HepG2 (cell line): ENCODE results near the gene NT5C3B. TPM values are rescaled to one million over a fixed set of nuclear protein-coding genes. Genes with fewer than 3 reads are reported as not detected.

Source experiments
- HOMEZ ChIP-seq: IDR thresholded peaks from 2 replicates; pipeline ENCODE4 v1.6.1; 2016; ENCODE audit warnings: low read depth
- HOXA7 ChIP-seq: sonication (generic); formaldehyde crosslinking; IDR thresholded peaks from 2 replicates; pipeline ENCODE4 v1.8.1; 2022; ENCODE audit warnings: mild to moderate bottlenecking, missing genetic modification reagents, moderate library complexity
- KMT2A ChIP-seq: sonication (generic); formaldehyde crosslinking; IDR thresholded peaks from 2 replicates; pipeline ENCODE4 v1.4.0; 2020; ENCODE audit warnings: missing genetic modification reagents
- MZF1 ChIP-seq: sonication (generic); formaldehyde crosslinking; IDR thresholded peaks from 2 replicates; pipeline ENCODE4 v1.8.1; 2023; ENCODE audit warnings: mild to moderate bottlenecking, missing genetic modification reagents, borderline replicate concordance
- NAIF1 ChIP-seq: sonication (generic); formaldehyde crosslinking; IDR thresholded peaks from 2 replicates; pipeline ENCODE4 v1.5.0; 2020; ENCODE audit warnings: mild to moderate bottlenecking, missing genetic modification reagents, borderline replicate concordance
- NPAS2 ChIP-seq: sonication (generic); formaldehyde crosslinking; IDR thresholded peaks from 2 replicates; pipeline ENCODE4 v1.8.0; 2022; ENCODE audit warnings: mild to moderate bottlenecking, missing genetic modification reagents, borderline replicate concordance
- PHF8 ChIP-seq: sonication (generic); formaldehyde crosslinking; IDR thresholded peaks from 2 replicates; pipeline ENCODE4 v1.5.0; 2020; ENCODE audit warnings: missing genetic modification reagents
- RBFOX2 ChIP-seq: fragments of 200-400 bp; formaldehyde crosslinking; IDR thresholded peaks from 2 replicates; pipeline ENCODE4 v1.6.1; 2017; ENCODE audit warnings: low read depth, mild to moderate bottlenecking, low read length
- TGIF2 ChIP-seq: IDR thresholded peaks from 2 replicates; pipeline ENCODE4 v1.6.1; 2016; ENCODE audit warnings: control low read depth, missing compliant biosample characterization
- ZBTB38 ChIP-seq: sonication (generic); formaldehyde crosslinking; IDR thresholded peaks from 2 replicates; pipeline ENCODE4 v1.5.1; 2020; ENCODE audit warnings: mild to moderate bottlenecking, missing genetic modification reagents
- ZNF280B ChIP-seq: sonication (generic); formaldehyde crosslinking; IDR thresholded peaks from 2 replicates; pipeline ENCODE4 v1.5.0; 2020; ENCODE audit warnings: missing genetic modification reagents, mild to moderate bottlenecking, borderline replicate concordance
- ZNF749 ChIP-seq: sonication (generic); formaldehyde crosslinking; IDR thresholded peaks from 2 replicates; pipeline ENCODE4 v1.8.0; 2022; ENCODE audit warnings: mild to moderate bottlenecking, missing genetic modification reagents, moderate library complexity, borderline replicate concordance
- ZNF879 ChIP-seq: sonication (generic); formaldehyde crosslinking; IDR thresholded peaks from 2 replicates; pipeline ENCODE4 v1.8.1; 2023; ENCODE audit warnings: missing genetic modification reagents
- ZNF891 ChIP-seq: sonication (generic); formaldehyde crosslinking; IDR thresholded peaks from 2 replicates; pipeline ENCODE4 v1.5.0; 2020; ENCODE audit warnings: mild to moderate bottlenecking, missing genetic modification reagents
- ZSCAN29 ChIP-seq: sonication (generic); formaldehyde crosslinking; conservative IDR thresholded peaks from 2 replicates; pipeline ENCODE4 v1.4.0; 2020; ENCODE audit warnings: mild to moderate bottlenecking, missing genetic modification reagents
- polyA plus RNA-seq, 8 experiments: library from polyadenylated mRNA; depleted of rRNA in 3 of 8; stranded (reverse) in 7 of 8; unstranded in 1 of 8; fragments of >200 nt; fragmentation: Illumina TruSeq in 4 of 8; extraction: Trizol in 4 of 8; gene quantifications; 2 replicates each; pipeline versions ENCODE4 v1.2.1 to v1.2.3, GENCODE V29; 2011 to 2016; ENCODE audit warnings: low read depth in 4 of 8, missing spikeins in 1 of 8, mixed read lengths in 1 of 8; ENCODE audit not compliant: insufficient read depth in 1 of 8
- total RNA-seq, 5 experiments: library from RNA; depleted of rRNA; stranded (reverse); fragments of >200 nt; fragmentation: Illumina TruSeq; extraction: Trizol; gene quantifications; 2 replicates each; pipeline ENCODE4 v1.2.3, GENCODE V29; 2016; ENCODE audit warnings: low read depth in 1 of 5
- TF ChIP-seq, protein P1 (sequence below): sonication (generic); formaldehyde crosslinking; IDR thresholded peaks from 2 replicates; pipeline ENCODE4 v1.8.1; 2023; ENCODE audit warnings: mild to moderate bottlenecking, missing genetic modification reagents
- TF ChIP-seq, protein P2 (sequence below): sonication (generic); formaldehyde crosslinking; conservative IDR thresholded peaks from 2 replicates; pipeline ENCODE4 v1.4.0; 2020; ENCODE audit warnings: missing genetic modification reagents

NT5C3B gene
- total and polyA plus RNA-seq, 2 of the 13 experiments (the other 11 are each of a cell fraction or from before 2014, with no cell fraction given) = 104 to 126 TPM

GRCh38 chr17:41810659-41811548 lies 25.1 kb downstream of the NT5C3B start (continued):
- TF ChIP-seq, protein P1, sequence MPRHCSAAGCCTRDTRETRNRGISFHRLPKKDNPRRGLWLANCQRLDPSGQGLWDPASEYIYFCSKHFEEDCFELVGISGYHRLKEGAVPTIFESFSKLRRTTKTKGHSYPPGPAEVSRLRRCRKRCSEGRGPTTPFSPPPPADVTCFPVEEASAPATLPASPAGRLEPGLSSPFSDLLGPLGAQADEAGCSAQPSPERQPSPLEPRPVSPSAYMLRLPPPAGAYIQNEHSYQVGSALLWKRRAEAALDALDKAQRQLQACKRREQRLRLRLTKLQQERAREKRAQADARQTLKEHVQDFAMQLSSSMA = 0 out of 2 replicates have a peak, but pooled peaks have one; percentile 56
- 0 out of 2 replicates have a peak, but pooled peaks have one; percentile 31 for TF ChIP-seq KMT2A (CRISPR knock-in tag)
- peak; percentile 69; the same call in 1 of the 2 replicates for TF ChIP-seq ZNF280B (CRISPR knock-in tag)
- no peak for TF ChIP-seq NPAS2
- TF ChIP-seq, protein P2, sequence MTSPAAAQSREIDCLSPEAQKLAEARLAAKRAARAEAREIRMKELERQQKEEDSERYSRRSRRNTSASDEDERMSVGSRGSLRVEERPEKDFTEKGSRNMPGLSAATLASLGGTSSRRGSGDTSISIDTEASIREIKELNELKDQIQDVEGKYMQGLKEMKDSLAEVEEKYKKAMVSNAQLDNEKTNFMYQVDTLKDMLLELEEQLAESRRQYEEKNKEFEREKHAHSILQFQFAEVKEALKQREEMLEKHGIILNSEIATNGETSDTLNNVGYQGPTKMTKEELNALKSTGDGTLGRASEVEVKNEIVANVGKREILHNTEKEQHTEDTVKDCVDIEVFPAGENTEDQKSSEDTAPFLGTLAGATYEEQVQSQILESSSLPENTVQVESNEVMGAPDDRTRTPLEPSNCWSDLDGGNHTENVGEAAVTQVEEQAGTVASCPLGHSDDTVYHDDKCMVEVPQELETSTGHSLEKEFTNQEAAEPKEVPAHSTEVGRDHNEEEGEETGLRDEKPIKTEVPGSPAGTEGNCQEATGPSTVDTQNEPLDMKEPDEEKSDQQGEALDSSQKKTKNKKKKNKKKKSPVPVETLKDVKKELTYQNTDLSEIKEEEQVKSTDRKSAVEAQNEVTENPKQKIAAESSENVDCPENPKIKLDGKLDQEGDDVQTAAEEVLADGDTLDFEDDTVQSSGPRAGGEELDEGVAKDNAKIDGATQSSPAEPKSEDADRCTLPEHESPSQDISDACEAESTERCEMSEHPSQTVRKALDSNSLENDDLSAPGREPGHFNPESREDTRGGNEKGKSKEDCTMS (CRISPR knock-in tag) = no peak
- TF ChIP-seq MZF1 = peak; percentile 28; the same call in 1 of the 2 replicates
- TF ChIP-seq ZBTB38 (CRISPR knock-in tag) = peak; percentile 88
- 0 out of 2 replicates have a peak, but pooled peaks have one; percentile 26 for TF ChIP-seq TGIF2 (CRISPR knock-in tag)
- TF ChIP-seq HOMEZ (CRISPR knock-in tag) = 0 out of 2 replicates have a peak, but pooled peaks have one; percentile 31
- TF ChIP-seq ZSCAN29 = no peak
- TF ChIP-seq ZNF749 = no peak
- no peak for TF ChIP-seq RBFOX2
- peak; percentile 8; the same call in 1 of the 2 replicates for TF ChIP-seq ZNF879 (CRISPR knock-in tag)
- peak; percentile 34; the same call in 1 of the 2 replicates for TF ChIP-seq PHF8 (CRISPR knock-in tag)
- TF ChIP-seq HOXA7 (CRISPR knock-in tag) = 0 out of 2 replicates have a peak, but pooled peaks have one; percentile 56
- TF ChIP-seq ZNF891 = peak; percentile 42; the same call in 1 of the 2 replicates
- peak; percentile 72; the same call in 1 of the 2 replicates for TF ChIP-seq NAIF1 (CRISPR knock-in tag)
